ENCODE results near the gene KRTAP5-1. TPM values are rescaled to one million over a fixed set of nuclear protein-coding genes. Genes with fewer than 3 reads are reported as not detected.
A peak's percentile ranks its signal among the peaks of the same experiment; 100 is the strongest.
"Not testable (repeated sequence)": the region's sequence is repeated elsewhere in the genome, so short reads cannot be mapped to it uniquely, and the experiment has no call there.

KRTAP5-1 gene
- total RNA-seq, 1 experiment from 2014 or later: not detected

DNA sequence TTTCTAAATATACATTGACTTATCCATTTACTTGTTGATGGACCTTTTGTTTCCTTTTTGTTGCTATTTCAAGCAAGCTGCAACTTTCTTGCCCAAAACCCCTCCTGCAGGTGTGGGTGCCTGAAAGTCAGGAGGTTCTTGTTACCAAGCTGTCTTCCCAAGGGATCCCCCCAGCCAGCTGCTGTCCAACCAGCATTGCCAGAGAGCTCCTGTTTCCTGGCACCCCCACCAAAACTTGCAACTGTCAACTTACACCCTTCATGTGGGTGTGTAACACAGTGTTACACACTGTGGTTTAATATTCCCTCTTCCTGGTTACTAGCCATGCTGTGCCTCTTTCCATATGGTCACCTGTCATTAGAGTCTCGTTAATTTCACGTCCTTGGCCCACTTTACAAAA, 1.6 kb upstream of the KRTAP5-1 start:
- BruUV-seq (replicated peaks): no TSS peak
- ChIA-PET POLR2A (no interaction called here), CTCF (no interaction called here)
- Mint-ChIP-seq H3K4me3 (ENCODE audit: unreplicated experiment) (no peak overlapping the region), H3K27ac (ENCODE audit: unreplicated experiment) (no peak overlapping the region), H3K36me3 (ENCODE audit: insufficient read depth, unreplicated experiment) (no peaks in the 10 kb centered on the region), H3K9me3 (ENCODE audit: unreplicated experiment) (no peaks in the 10 kb centered on the region), H3K4me1 (ENCODE audit: low read depth, unreplicated experiment) (no peaks in the 10 kb centered on the region), H3K27me3 (ENCODE audit: insufficient read depth, unreplicated experiment) (no peaks in the 10 kb centered on the region)
- intact Hi-C loops (cut with micrococcal nuclease; ENCODE audit: unreplicated experiment): no loop called here
- Histone ChIP-seq H3K9me3 (no peaks in the 10 kb centered on the region), H3K27me3 (replicated peaks; ENCODE audit: control insufficient read depth, insufficient read depth, low read length) (no peaks in the 10 kb centered on the region), H3K4me1 (no peaks in the 10 kb centered on the region), H3K36me3 (ENCODE audit: control insufficient read depth, insufficient read depth, low read length) (no peaks in the 10 kb centered on the region), H3K4me3 (ENCODE audit: low read depth, low read length) (no peak overlapping the region)
- DNase-seq: no peak
- TF ChIP-seq, protein P1, sequence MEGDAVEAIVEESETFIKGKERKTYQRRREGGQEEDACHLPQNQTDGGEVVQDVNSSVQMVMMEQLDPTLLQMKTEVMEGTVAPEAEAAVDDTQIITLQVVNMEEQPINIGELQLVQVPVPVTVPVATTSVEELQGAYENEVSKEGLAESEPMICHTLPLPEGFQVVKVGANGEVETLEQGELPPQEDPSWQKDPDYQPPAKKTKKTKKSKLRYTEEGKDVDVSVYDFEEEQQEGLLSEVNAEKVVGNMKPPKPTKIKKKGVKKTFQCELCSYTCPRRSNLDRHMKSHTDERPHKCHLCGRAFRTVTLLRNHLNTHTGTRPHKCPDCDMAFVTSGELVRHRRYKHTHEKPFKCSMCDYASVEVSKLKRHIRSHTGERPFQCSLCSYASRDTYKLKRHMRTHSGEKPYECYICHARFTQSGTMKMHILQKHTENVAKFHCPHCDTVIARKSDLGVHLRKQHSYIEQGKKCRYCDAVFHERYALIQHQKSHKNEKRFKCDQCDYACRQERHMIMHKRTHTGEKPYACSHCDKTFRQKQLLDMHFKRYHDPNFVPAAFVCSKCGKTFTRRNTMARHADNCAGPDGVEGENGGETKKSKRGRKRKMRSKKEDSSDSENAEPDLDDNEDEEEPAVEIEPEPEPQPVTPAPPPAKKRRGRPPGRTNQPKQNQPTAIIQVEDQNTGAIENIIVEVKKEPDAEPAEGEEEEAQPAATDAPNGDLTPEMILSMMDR (IDR thresholded peaks at IDR 0.05; ENCODE audit: insufficient read depth in 1 of 2, low read depth in 1 of 2, low read length in 1 of 2, severe bottlenecking in 1 of 2, unreplicated experiment in 1 of 2): no peak

DNA sequence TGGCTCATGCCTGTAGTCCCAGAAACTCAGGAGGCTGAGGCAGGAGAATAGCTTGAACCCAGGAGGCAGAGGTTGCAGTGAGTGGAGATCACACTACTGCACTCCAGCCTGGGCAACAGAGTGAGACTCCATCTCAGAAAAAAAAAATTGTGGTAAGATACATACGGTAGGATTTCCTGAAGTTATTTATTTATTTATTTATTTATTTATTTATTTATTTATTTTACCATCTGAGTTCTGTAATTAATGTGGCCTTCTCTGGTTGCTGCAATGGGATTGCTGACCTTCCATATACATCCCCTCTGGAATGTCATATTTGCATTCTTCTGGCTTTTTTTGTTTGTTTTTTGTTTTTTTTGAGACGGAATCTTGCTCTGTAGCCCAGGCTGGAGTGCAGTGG, 2.2 kb downstream of the KRTAP5-1 start:
- H3K36me3 ChIP-seq (ENCODE audit: control insufficient read depth, insufficient read depth, low read length); H3K27me3 Mint-ChIP-seq (ENCODE audit: insufficient read depth, unreplicated experiment); H3K36me3 Mint-ChIP-seq (ENCODE audit: insufficient read depth, unreplicated experiment); POLR2A ChIA-PET; H3K4me1 ChIP-seq; H3K27ac Mint-ChIP-seq (ENCODE audit: unreplicated experiment); H3K4me1 Mint-ChIP-seq (ENCODE audit: low read depth, unreplicated experiment); H3K4me3 ChIP-seq (ENCODE audit: low read depth, low read length); BruUV-seq (replicated peaks); intact Hi-C loops (cut with micrococcal nuclease; ENCODE audit: unreplicated experiment); DNase-seq; H3K27me3 ChIP-seq (replicated peaks; ENCODE audit: control insufficient read depth, insufficient read depth, low read length); CTCF ChIA-PET; H3K4me3 Mint-ChIP-seq (ENCODE audit: unreplicated experiment); H3K9me3 ChIP-seq: not testable (repeated sequence)
- peaks cover 15% of the 10 kb centered on the region for H3K9me3 Mint-ChIP-seq (ENCODE audit: unreplicated experiment)

DNA sequence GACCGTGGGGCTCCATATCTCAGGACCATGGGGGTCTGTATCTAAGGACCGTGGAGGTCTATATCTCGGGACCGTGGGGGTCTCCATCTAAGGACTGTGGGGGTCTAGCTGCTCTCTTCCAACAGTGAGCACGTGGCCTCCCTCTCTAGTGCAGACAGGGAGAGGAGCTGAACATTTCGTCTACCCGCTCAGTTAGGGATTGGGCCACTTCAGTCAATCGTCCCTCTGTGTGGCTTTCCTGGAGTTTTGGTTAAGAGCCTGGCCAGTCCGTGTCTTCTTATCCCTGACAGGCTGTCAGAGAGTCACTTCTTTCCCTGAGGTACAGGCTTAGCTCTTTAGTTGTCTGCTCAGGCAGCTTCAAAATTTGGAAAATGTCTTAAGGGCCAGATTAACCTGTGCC, 3.1 kb downstream of the KRTAP5-1 start:
- H3K4me3 ChIP-seq (ENCODE audit: low read depth, low read length): no peak overlapping the region
- ChIA-PET CTCF (no interaction called here), POLR2A (no interaction called here)
- H3K4me1 ChIP-seq: no peaks in the 10 kb centered on the region
- Mint-ChIP-seq H3K36me3 (ENCODE audit: insufficient read depth, unreplicated experiment) (no peaks in the 10 kb centered on the region), H3K27ac (ENCODE audit: unreplicated experiment) (no peak overlapping the region), H3K4me1 (ENCODE audit: low read depth, unreplicated experiment) (no peaks in the 10 kb centered on the region), H3K27me3 (ENCODE audit: insufficient read depth, unreplicated experiment) (no peaks in the 10 kb centered on the region), H3K4me3 (ENCODE audit: unreplicated experiment) (no peak overlapping the region), H3K9me3 (ENCODE audit: unreplicated experiment) (peaks cover 17% of the 10 kb centered on the region)
- intact Hi-C loops (cut with micrococcal nuclease; ENCODE audit: unreplicated experiment): no loop called here
- H3K27me3 ChIP-seq (replicated peaks; ENCODE audit: control insufficient read depth, insufficient read depth, low read length): no peaks in the 10 kb centered on the region
- no TSS peak for BruUV-seq (replicated peaks)
- DNase-seq: no peak
- TF ChIP-seq, protein P1 (IDR thresholded peaks at IDR 0.05; ENCODE audit: insufficient read depth in 1 of 2, low read depth in 1 of 2, low read length in 1 of 2, severe bottlenecking in 1 of 2, unreplicated experiment in 1 of 2): no peak
- H3K9me3 ChIP-seq: peaks cover 7% of the 10 kb centered on the region; the same call in 1 of the 2 replicates
- H3K36me3 ChIP-seq (ENCODE audit: control insufficient read depth, insufficient read depth, low read length): no peaks in the 10 kb centered on the region

DNA sequence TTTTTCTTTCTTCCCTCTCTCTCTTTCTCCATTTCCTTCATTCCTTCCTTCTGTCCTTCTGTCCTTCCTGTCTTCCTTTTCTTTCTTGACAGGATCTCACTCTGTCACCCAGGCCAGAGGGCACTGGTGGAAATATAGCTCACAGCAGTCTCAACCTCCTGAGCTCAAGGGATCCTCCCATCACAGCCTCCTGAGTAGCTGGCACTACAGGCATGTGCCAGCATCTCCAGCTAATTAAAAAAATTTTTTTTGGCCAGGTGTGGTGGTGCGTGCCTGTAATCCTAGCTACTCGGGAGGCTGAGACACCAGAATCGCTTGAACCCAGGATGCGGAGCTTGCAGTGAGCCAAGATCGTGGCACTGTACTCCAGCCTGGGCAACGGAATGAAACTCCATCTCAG, 8.3 kb downstream of the KRTAP5-1 start:
- Mint-ChIP-seq H3K27me3 (ENCODE audit: insufficient read depth, unreplicated experiment) (no peaks in the 10 kb centered on the region), H3K4me1 (ENCODE audit: low read depth, unreplicated experiment) (no peaks in the 10 kb centered on the region), H3K9me3 (ENCODE audit: unreplicated experiment) (peaks cover 17% of the 10 kb centered on the region), H3K36me3 (ENCODE audit: insufficient read depth, unreplicated experiment) (no peaks in the 10 kb centered on the region), H3K4me3 (ENCODE audit: unreplicated experiment) (no peak overlapping the region), H3K27ac (ENCODE audit: unreplicated experiment) (no peak overlapping the region)
- H3K9me3 ChIP-seq: peaks cover 7% of the 10 kb centered on the region; the same call in 1 of the 2 replicates
- no peaks in the 10 kb centered on the region for H3K36me3 ChIP-seq (ENCODE audit: control insufficient read depth, insufficient read depth, low read length)
- ChIA-PET POLR2A (no interaction called here), CTCF (interaction anchor here (1.6 kb wide), 1 partner anchor 30 kb away, joined by 9 read pairs; no protein-coding TSS in a partner anchor)
- BruUV-seq (replicated peaks): no TSS peak
- intact Hi-C loops (cut with micrococcal nuclease; ENCODE audit: unreplicated experiment): no loop called here
- DNase-seq: no peak
- peaks cover 2% of the 10 kb centered on the region for H3K27me3 ChIP-seq (replicated peaks; ENCODE audit: control insufficient read depth, insufficient read depth, low read length)
- TF ChIP-seq, protein P1 (IDR thresholded peaks at IDR 0.05; ENCODE audit: insufficient read depth in 1 of 2, low read depth in 1 of 2, low read length in 1 of 2, severe bottlenecking in 1 of 2, unreplicated experiment in 1 of 2): no peak
- 0 out of 2 replicates have a peak, but pooled peaks cover 10% of the 10 kb centered on the region for H3K4me1 ChIP-seq
- H3K4me3 ChIP-seq (ENCODE audit: low read depth, low read length): no peak overlapping the region

DNA sequence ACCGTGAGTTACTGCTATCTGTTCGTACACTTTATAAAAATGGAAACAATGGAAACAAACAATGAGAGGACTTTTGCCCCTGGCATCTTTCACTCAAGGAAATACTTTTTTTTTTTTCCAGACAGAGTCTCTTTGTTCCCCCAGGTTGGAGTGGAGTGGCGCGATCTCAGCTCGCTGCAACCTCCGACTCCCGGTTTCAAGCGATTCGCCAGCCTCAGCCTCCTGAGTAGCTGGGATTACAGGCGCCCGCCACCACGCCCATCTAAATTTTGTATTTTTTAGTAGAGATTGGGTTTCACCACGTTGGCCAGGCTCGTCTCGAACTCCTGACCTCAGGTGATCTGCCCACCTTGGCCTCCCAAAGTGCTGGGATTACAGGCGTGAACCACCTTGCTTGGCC, 9.3 kb downstream of the KRTAP5-1 start:
- H3K27ac Mint-ChIP-seq (ENCODE audit: unreplicated experiment); H3K36me3 ChIP-seq (ENCODE audit: control insufficient read depth, insufficient read depth, low read length); H3K4me1 ChIP-seq; H3K4me3 ChIP-seq (ENCODE audit: low read depth, low read length); H3K27me3 ChIP-seq (replicated peaks; ENCODE audit: control insufficient read depth, insufficient read depth, low read length); H3K4me1 Mint-ChIP-seq (ENCODE audit: low read depth, unreplicated experiment); H3K27me3 Mint-ChIP-seq (ENCODE audit: insufficient read depth, unreplicated experiment); intact Hi-C loops (cut with micrococcal nuclease; ENCODE audit: unreplicated experiment); H3K9me3 ChIP-seq; H3K36me3 Mint-ChIP-seq (ENCODE audit: insufficient read depth, unreplicated experiment); DNase-seq; BruUV-seq (replicated peaks): not testable (repeated sequence)
- H3K4me3 Mint-ChIP-seq (ENCODE audit: unreplicated experiment): peak overlapping the region; percentile 29
- POLR2A ChIA-PET: interaction anchor here (0.7 kb wide), 1 partner anchor 27 kb away, joined by 3 read pairs; no protein-coding TSS in a partner anchor
- peaks cover 17% of the 10 kb centered on the region for H3K9me3 Mint-ChIP-seq (ENCODE audit: unreplicated experiment)
- CTCF ChIA-PET: interaction anchor here (1.4 to 2.9 kb wide), 3 partner anchors 20 to 29 kb away, joined by 7 to 21 read pairs (median 9); no protein-coding TSS in a partner anchor

All from Caco-2 (cell line).